ENCODE measurements around the gene ZNF205. TPM values are rescaled to one million over a fixed set of nuclear protein-coding genes. Genes with fewer than 3 reads are reported as not detected.
A peak's percentile ranks its signal among the peaks of the same experiment; 100 is the strongest.

ZNF205 gene
- total RNA-seq, 1 donor = 17.7 TPM

DNA sequence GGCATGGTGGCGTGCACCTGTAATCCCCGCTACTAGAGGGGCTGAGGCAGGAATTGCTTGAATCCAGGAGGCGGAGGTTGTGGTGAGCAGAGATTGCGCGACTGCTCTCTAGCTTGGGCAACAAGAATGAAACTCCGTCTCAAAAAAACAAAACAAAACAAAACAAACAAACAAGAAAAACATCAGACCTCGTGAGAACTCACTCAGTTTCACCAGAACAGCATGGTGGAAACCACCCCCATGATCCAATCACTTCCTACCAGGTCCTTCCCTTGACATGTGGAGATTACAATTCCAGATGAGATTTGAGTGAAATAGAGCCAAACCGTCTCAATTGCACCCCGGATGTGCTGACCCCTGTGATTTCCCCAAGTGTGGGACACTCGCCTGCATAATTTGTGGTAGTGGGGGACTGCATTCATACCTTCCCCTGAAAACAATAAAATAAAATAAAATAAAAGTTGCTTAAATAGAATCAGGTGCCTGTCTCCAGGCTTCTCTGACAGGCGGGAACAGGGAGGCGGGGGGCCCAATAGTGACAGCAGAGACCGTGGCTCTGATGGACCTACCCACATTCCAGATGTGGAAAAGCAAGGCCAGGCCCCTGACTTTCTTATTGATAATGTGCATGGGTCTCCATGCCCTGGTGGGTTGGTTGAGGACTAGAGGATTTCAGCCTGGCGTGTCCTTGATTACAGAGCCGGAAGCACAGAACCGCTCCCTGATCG, 26.4 kb upstream of the ZNF205 start:
- no peaks in the 10 kb centered on the region for H3K79me2 ChIP-seq (ENCODE audit: insufficient read depth, low read length)
- peak; percentile 76 for DNase-seq (ENCODE audit: insufficient read length, low spot score, missing footprints)
- H4K20me1 ChIP-seq (ENCODE audit: insufficient read depth, low read length) = no peaks in the 10 kb centered on the region
- no peak overlapping the region for H3K4me3 ChIP-seq (ENCODE audit: insufficient read depth, low read length)
- H3K4me2 ChIP-seq (ENCODE audit: insufficient read depth, low read length) = no peak overlapping the region
- no peaks in the 10 kb centered on the region for H3K36me3 ChIP-seq (ENCODE audit: insufficient read depth, low read length)
- TF ChIP-seq, protein P1, sequence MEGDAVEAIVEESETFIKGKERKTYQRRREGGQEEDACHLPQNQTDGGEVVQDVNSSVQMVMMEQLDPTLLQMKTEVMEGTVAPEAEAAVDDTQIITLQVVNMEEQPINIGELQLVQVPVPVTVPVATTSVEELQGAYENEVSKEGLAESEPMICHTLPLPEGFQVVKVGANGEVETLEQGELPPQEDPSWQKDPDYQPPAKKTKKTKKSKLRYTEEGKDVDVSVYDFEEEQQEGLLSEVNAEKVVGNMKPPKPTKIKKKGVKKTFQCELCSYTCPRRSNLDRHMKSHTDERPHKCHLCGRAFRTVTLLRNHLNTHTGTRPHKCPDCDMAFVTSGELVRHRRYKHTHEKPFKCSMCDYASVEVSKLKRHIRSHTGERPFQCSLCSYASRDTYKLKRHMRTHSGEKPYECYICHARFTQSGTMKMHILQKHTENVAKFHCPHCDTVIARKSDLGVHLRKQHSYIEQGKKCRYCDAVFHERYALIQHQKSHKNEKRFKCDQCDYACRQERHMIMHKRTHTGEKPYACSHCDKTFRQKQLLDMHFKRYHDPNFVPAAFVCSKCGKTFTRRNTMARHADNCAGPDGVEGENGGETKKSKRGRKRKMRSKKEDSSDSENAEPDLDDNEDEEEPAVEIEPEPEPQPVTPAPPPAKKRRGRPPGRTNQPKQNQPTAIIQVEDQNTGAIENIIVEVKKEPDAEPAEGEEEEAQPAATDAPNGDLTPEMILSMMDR (IDR thresholded peaks at IDR 0.05; ENCODE audit: extremely low read depth, low read depth, low read length) = no peak
- H2AFZ ChIP-seq (ENCODE audit: low read length) = no peak overlapping the region
- no peak overlapping the region for H3K27ac ChIP-seq (ENCODE audit: low read depth, low read length)
- no peaks in the 10 kb centered on the region for H3K9me3 ChIP-seq (ENCODE audit: low read depth, low read length)
- H3K4me1 ChIP-seq (ENCODE audit: insufficient read depth, low read length) = no peaks in the 10 kb centered on the region
- peaks cover 14% of the 10 kb centered on the region for H3K27me3 ChIP-seq (ENCODE audit: insufficient read depth, low read length)

DNA sequence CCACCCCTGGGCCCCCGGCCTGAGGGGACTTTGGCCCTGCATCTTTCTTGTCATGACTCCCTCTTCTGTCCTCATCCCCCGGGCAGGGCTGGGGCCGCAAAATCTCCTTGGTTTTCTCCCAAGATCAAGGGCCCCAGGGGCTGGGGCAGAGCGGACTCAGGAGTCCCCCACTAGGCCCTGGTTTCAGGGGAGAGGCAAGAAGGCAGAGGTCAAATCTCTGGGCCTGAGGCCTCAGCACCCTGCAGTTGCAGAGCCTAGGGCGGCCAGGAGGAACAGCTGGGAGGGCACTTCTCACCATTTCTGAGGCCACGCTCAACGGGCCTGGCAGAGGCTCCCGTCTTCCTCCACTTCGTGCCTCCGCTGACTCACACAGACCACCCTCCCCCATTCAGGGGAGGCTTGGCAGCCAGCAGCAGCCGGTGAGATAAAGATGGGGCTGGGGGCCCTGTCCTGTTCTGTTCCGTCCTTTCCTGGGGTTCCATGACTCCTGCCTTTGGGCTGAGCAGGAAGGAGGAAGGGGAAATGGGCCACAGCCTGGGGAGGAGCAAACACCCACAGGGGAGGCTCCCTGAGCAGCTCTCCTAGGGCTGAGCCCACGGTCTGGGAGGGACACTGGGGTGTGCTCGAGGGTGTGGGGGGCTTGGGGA, 25.7 kb upstream of the ZNF205 start:
- no peak overlapping the region for H3K27ac ChIP-seq (ENCODE audit: low read depth, low read length)

DNA sequence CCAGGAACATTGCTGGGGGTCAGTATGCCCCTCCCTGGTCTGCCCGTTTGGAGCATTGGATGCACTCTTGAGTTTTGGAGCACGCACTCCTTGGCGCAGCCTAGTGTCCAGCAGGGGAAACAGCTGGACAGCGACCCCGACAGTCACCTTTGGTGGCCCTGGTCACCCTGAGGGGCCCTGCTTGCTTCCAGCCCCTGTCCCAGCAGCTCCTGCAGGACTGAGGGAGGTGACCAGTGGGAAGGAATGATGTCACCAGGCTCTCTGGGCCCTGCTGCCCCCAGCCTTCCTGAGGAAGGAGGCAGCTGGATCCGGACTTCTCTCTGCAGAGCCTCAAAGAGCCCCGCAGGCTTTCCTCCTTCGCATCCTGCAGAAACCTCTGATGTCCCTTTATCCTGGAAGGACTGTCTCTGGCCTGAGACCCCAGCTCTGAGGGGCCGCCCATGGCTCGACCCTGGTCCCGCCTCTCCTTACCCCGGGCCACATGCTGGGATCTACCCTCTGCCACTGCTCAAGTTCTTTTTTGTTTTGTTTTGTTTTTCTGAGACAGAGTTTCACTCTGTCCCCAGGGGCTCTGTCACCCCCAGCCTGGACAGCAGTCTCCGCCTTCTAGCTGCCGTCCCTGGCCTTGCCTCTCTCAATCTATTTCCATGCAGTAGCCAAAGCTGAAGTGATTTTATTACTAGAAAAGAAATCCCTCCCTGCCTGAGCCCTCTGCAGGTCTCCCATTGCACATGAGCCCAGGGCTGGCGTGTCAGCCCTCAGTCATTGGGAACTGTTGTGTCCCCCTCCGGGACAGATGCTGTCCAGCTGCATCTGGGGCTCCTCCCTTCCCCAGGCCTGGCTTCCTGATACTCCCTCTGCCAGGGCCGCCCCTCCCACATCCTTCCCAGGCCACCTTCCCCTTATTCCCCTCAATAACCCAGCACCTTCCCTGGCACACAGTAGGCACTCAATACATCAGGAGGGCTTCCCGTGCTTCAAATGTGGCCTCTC, 24.8 kb upstream of the ZNF205 start:
- no peak overlapping the region for H2AFZ ChIP-seq (ENCODE audit: low read length)
- DNase-seq (ENCODE audit: insufficient read length, low spot score, missing footprints) = no peak
- TF ChIP-seq, protein P1 (IDR thresholded peaks at IDR 0.05; ENCODE audit: extremely low read depth, low read depth, low read length) = peak; percentile 27

More for the DNA sequence above, 25.7 kb upstream of the ZNF205 start:
- Histone ChIP-seq H2AFZ (ENCODE audit: low read length) (no peak overlapping the region), H3K27me3 (ENCODE audit: insufficient read depth, low read length) (peaks cover 12% of the 10 kb centered on the region), H3K4me1 (ENCODE audit: insufficient read depth, low read length) (no peaks in the 10 kb centered on the region), H3K36me3 (ENCODE audit: insufficient read depth, low read length) (no peaks in the 10 kb centered on the region), H3K79me2 (ENCODE audit: insufficient read depth, low read length) (no peaks in the 10 kb centered on the region), H3K9me3 (ENCODE audit: low read depth, low read length) (no peaks in the 10 kb centered on the region), H3K4me2 (ENCODE audit: insufficient read depth, low read length) (no peak overlapping the region), H4K20me1 (ENCODE audit: insufficient read depth, low read length) (no peaks in the 10 kb centered on the region), H3K4me3 (ENCODE audit: insufficient read depth, low read length) (no peak overlapping the region)
- TF ChIP-seq, protein P1 (IDR thresholded peaks at IDR 0.05; ENCODE audit: extremely low read depth, low read depth, low read length) = no peak
- DNase-seq (ENCODE audit: insufficient read length, low spot score, missing footprints) = no peak

More for the DNA sequence above, 24.8 kb upstream of the ZNF205 start:
- Histone ChIP-seq H3K36me3 (ENCODE audit: insufficient read depth, low read length) (no peaks in the 10 kb centered on the region), H3K27me3 (ENCODE audit: insufficient read depth, low read length) (peaks cover 12% of the 10 kb centered on the region), H4K20me1 (ENCODE audit: insufficient read depth, low read length) (no peaks in the 10 kb centered on the region), H3K79me2 (ENCODE audit: insufficient read depth, low read length) (no peaks in the 10 kb centered on the region), H3K9me3 (ENCODE audit: low read depth, low read length) (no peaks in the 10 kb centered on the region), H3K4me2 (ENCODE audit: insufficient read depth, low read length) (no peak overlapping the region), H3K4me3 (ENCODE audit: insufficient read depth, low read length) (no peak overlapping the region), H3K27ac (ENCODE audit: low read depth, low read length) (no peak overlapping the region), H3K4me1 (ENCODE audit: insufficient read depth, low read length) (no peaks in the 10 kb centered on the region)
